SK-N-SH (cell line): ENCODE results near the gene FBXO2.

ENCODE experiments used
- CTCF ChIP-seq: fragments of 200-600 bp; sonication (generic); IDR thresholded peaks from 2 replicates; pipeline ENCODE4 v1.6.1; 2017; ENCODE audit warnings: antibody characterized with exemption, mild to moderate bottlenecking, moderate library complexity
- POLR2AphosphoS5 ChIP-seq: IDR thresholded peaks from 2 replicates; pipeline ENCODE4 v1.6.1; 2012; ENCODE audit warnings: low read depth, low read length
- TAF1 ChIP-seq: IDR thresholded peaks from 2 replicates; pipeline ENCODE4 v1.6.1; 2012; ENCODE audit warnings: low read depth, mild to moderate bottlenecking, low read length, moderate library complexity, borderline replicate concordance
- TF ChIP-seq, protein P1 (sequence below): fragments of 150-350 bp; IDR thresholded peaks from 2 replicates; pipeline ENCODE4 v1.6.1; 2017; ENCODE audit warnings: antibody characterized with exemption, low read length, low read depth, borderline replicate concordance

DNA sequence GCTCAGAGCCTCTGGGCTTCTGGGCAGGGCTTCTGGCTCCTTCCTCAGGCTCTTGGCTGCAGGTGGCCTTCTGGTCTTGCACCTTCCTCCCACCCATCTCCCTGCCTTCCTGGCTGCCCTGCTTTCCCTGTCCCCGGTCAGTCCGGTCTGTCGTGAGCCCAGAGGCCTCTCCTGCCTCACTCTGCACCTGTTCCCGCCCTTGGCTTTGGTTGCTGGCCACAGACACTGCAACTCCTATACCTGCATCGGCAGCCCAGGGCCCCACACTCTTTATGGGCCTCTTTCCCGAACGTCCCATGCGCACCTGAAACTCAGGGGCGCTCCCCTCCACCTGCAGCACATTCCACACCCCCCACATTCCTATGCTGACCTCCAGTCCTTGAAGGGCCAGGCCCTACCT, 7.9 kb downstream of the FBXO2 start:
- TF ChIP-seq TAF1 (no peak), POLR2AphosphoS5 (no peak), CTCF (no peak)
- TF ChIP-seq, protein P1, sequence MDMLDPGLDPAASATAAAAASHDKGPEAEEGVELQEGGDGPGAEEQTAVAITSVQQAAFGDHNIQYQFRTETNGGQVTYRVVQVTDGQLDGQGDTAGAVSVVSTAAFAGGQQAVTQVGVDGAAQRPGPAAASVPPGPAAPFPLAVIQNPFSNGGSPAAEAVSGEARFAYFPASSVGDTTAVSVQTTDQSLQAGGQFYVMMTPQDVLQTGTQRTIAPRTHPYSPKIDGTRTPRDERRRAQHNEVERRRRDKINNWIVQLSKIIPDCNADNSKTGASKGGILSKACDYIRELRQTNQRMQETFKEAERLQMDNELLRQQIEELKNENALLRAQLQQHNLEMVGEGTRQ = no peak
